A549 (cell line): ENCODE data around the gene CACNA1C. TPM values are rescaled to one million over a fixed set of nuclear protein-coding genes. Genes with fewer than 3 reads are reported as not detected.

Experiments used
- ATAC-seq, 2 experiments: fragments of 200-7000 bp in 1 of 2; fragments of >200 bp in 1 of 2; cut with Nextera tagmentation in 1 of 2; cut with Tn5 transposase in 1 of 2; 3 replicates each; pipeline versions ENCODE4 v1.8.0 to v1.9.1; 2018 to 2020; ENCODE audit warnings: mild to moderate bottlenecking in 1 of 2, moderate library complexity in 1 of 2
- CTCF ChIA-PET: fragments of 300-600 bp; sonication (Branson Sonifier 250); formaldehyde crosslinking; extraction: SDS; loops from one replicate; lab custom pipeline; 2021; ENCODE audit warnings: antibody characterized with exemption, inconsistent platforms; lab: Yijun Ruan, JAX
- POLR2A ChIA-PET: fragments of 350-600 bp; formaldehyde crosslinking; extraction: SDS; loops from one replicate; lab custom pipeline; 2021; ENCODE audit warnings: antibody characterized with exemption, inconsistent platforms; lab: Yijun Ruan, JAX
- DNase-seq, 2 experiments: peaks; one replicate each; pipeline versions ENCODE4 v3.0.0 to v3.0.0-alpha.2; 2011 to 2016; ENCODE audit warnings: low read depth in 1 of 2, low spot score in 1 of 2
- FAIRE-seq: peaks from 2 replicates; lab custom pipeline; 2011; peaks lifted over from hg19 to GRCh38; lab: Jason Lieb, UNC
- H3K27ac ChIP-seq, 2 experiments: fragments of >200 bp; sonication (Bioruptor Twin); formaldehyde crosslinking; 3 replicates each; pipeline ENCODE4 v1.5.1; 2016 to 2017
- H3K4me1 ChIP-seq: fragments of >200 bp; sonication (Bioruptor Twin); formaldehyde crosslinking; 3 replicates; pipeline ENCODE4 v1.6.1; 2016
- H3K4me2 ChIP-seq: fragments of >200 bp; sonication (Bioruptor Twin); formaldehyde crosslinking; 3 replicates; pipeline ENCODE4 v1.6.1; 2016
- H3K4me3 ChIP-seq: fragments of >200 bp; sonication (Bioruptor Twin); formaldehyde crosslinking; 3 replicates; pipeline ENCODE4 v1.5.1; 2016
- H3K9me3 ChIP-seq: fragments of >200 bp; sonication (Bioruptor Twin); formaldehyde crosslinking; 3 replicates; pipeline ENCODE4 v1.6.1; 2016
- CBX2 ChIP-seq: fragments of 200-600 bp; sonication (generic); IDR thresholded peaks from 2 replicates; pipeline ENCODE4 v1.6.1; 2016; ENCODE audit warnings: low read depth, mild to moderate bottlenecking, borderline replicate concordance
- CBX8 ChIP-seq: fragments of 200-600 bp; sonication (generic); IDR thresholded peaks from 2 replicates; pipeline ENCODE4 v1.6.1; 2016
- CHD2 ChIP-seq: fragments of 150-350 bp; IDR thresholded peaks from 2 replicates; pipeline ENCODE4 v1.6.1; 2014; ENCODE audit warnings: low read length; ENCODE audit not compliant: partially characterized antibody
- EHF ChIP-seq: fragments of 250-450 bp; sonication (Bioruptor Pico); IDR thresholded peaks from 2 replicates; pipeline ENCODE4 v1.5.0; 2020; ENCODE audit warnings: mild to moderate bottlenecking
- ELK1 ChIP-seq: fragments of 150-350 bp; IDR thresholded peaks from 2 replicates; pipeline ENCODE4 v1.6.1; 2014; ENCODE audit warnings: low read depth, mild to moderate bottlenecking, low read length
- HDAC2 ChIP-seq: fragments of 200-600 bp; sonication (generic); IDR thresholded peaks from 2 replicates; pipeline ENCODE4 v1.6.1; 2016
- HOXB13 ChIP-seq: fragments of 250-450 bp; sonication (Bioruptor Pico); IDR thresholded peaks from 2 replicates; pipeline ENCODE4 v1.5.0; 2020; ENCODE audit warnings: low read depth, mild to moderate bottlenecking, moderate library complexity
- HOXB5 ChIP-seq: fragments of 250-450 bp; sonication (Bioruptor Pico); IDR thresholded peaks from 2 replicates; pipeline ENCODE4 v1.5.0; 2020; ENCODE audit warnings: mild to moderate bottlenecking, moderate library complexity
- KDM1A ChIP-seq: fragments of 200-600 bp; sonication (generic); IDR thresholded peaks from 2 replicates; pipeline ENCODE4 v1.6.1; 2016; ENCODE audit warnings: low read depth, mild to moderate bottlenecking
- MAZ ChIP-seq: fragments of 150-350 bp; IDR thresholded peaks from 2 replicates; pipeline ENCODE4 v1.6.1; 2014; ENCODE audit warnings: antibody characterized with exemption, low read depth, low read length, borderline replicate concordance
- NR3C1 ChIP-seq: fragments of >200 bp; sonication (Bioruptor Twin); formaldehyde crosslinking; IDR thresholded peaks from 3 replicates; pipeline ENCODE4 v1.6.1; 2017
- RCOR1 ChIP-seq: fragments of 150-350 bp; IDR thresholded peaks from 2 replicates; pipeline ENCODE4 v1.6.1; 2014; ENCODE audit warnings: antibody characterized with exemption, low read length, low read depth
- USF2 ChIP-seq: fragments of 450-650 bp; IDR thresholded peaks from 2 replicates; pipeline ENCODE4 v1.6.1; 2014; ENCODE audit warnings: antibody characterized with exemption
- ZC3H11A ChIP-seq: fragments of 450-650 bp; IDR thresholded peaks from 2 replicates; pipeline ENCODE4 v1.6.1; 2014; ENCODE audit warnings: antibody characterized with exemption, mild to moderate bottlenecking
- WGBS: methylation state at CpG from one replicate; pipeline ENCODE4 v1.1.6; 2017; ENCODE audit errors: missing lambda C conversion rate; 5-methylcytosine and 5-hydroxymethylcytosine counted together
- polyA plus RNA-seq, 4 experiments: library from polyadenylated mRNA; depleted of rRNA in 3 of 4; stranded (reverse); fragments of >200 nt; fragmentation: RNase III in 1 of 4; extraction: RNeasy Plus Mini Kit Qiagen cat#74134 plus additional on column Dnase treatment in 1 of 4; gene quantifications; 2 replicates in 3 of 4; 3 replicates in 1 of 4; pipeline ENCODE4 v1.2.3, GENCODE V29; 2011 to 2017
- TF ChIP-seq, protein P1 (sequence below): IDR thresholded peaks from 2 replicates; pipeline ENCODE4 v1.6.1; 2012; ENCODE audit warnings: low read depth, borderline replicate concordance
- TF ChIP-seq, protein P2 (sequence below): fragments of 250-450 bp; sonication (Bioruptor Pico); IDR thresholded peaks from 2 replicates; pipeline ENCODE4 v1.5.0; 2021; ENCODE audit warnings: mild to moderate bottlenecking, moderate library complexity, borderline replicate concordance
- TF ChIP-seq, protein P3 (sequence below): fragments of 250-450 bp; sonication (Bioruptor Pico); IDR thresholded peaks from 2 replicates; pipeline ENCODE4 v1.5.0; 2020; ENCODE audit warnings: low read depth, mild to moderate bottlenecking, moderate library complexity

Gene CACNA1C
- polyA plus RNA-seq, 2 of the 4 experiments (the other 2 are of a cell fraction), result not detected

DNA sequence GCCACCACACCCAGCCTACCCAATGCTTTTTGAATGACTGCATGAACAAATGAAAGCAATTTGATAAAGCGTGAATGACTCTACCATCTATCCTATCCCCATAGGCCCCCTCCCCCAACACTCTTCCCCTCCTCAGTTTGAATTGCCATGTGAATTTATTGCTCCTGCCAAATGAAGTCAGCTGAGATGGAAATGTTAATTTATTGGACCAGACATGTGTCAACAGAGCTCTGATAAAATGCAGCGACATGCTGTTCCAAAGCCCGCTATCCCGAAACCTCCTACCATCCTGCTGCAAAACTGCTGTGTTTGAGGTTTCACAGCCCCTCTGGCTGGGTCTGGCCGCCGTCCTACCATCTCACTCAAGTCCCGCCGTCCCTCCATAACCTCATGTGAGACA, 360.5 kb downstream of the CACNA1C start:
- WGBS, result 64% methylated on average over 8 of the region's 8 CpGs
- ChIA-PET POLR2A (no interaction called here), CTCF (interaction anchor here (1.0 to 2.3 kb wide), 3 partner anchors 7 to 18 kb away, joined by 3 to 6 read pairs (median 4); no protein-coding TSS in a partner anchor)
- no peak overlapping the region for H3K27ac ChIP-seq
- H3K4me1 ChIP-seq, result no peaks in the 10 kb centered on the region
- H3K4me3 ChIP-seq, result no peak overlapping the region
- FAIRE-seq (no peak), DNase-seq (no peak), ATAC-seq (no peak)
- no peaks in the 10 kb centered on the region for H3K9me3 ChIP-seq
- H3K4me2 ChIP-seq, result no peak overlapping the region
- no peak for TF ChIP-seq EHF (CRISPR knock-in tag)
- no peak for TF ChIP-seq RCOR1
- no peak for TF ChIP-seq KDM1A
- TF ChIP-seq, all 56 proteins: peak for 0

- ATAC-seq (no peak), FAIRE-seq (no peak)
- ChIA-PET POLR2A (no interaction called here), CTCF (interaction anchor here (0.7 to 2.3 kb wide), 4 partner anchors 9 to 19 kb away, joined by 3 to 6 read pairs (median 4); no protein-coding TSS in a partner anchor)
- 25% methylated on average over 13 of the region's 13 CpGs for WGBS
- Histone ChIP-seq H3K4me2 (no peak overlapping the region), H3K27ac (no peak overlapping the region), H3K4me1 (no peaks in the 10 kb centered on the region)
- TF ChIP-seq KDM1A (no peak), CBX8 (no peak), HOXB13 (CRISPR knock-in tag) (no peak), HOXB5 (CRISPR knock-in tag) (no peak), ZC3H11A (no peak), USF2 (no peak), HDAC2 (no peak), CHD2 (no peak), CBX2 (no peak), MAZ (no peak), ELK1 (no peak), NR3C1 (no peak)
- TF ChIP-seq, protein P1, sequence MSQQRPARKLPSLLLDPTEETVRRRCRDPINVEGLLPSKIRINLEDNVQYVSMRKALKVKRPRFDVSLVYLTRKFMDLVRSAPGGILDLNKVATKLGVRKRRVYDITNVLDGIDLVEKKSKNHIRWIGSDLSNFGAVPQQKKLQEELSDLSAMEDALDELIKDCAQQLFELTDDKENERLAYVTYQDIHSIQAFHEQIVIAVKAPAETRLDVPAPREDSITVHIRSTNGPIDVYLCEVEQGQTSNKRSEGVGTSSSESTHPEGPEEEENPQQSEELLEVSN, result no peak
- TF ChIP-seq, protein P2, sequence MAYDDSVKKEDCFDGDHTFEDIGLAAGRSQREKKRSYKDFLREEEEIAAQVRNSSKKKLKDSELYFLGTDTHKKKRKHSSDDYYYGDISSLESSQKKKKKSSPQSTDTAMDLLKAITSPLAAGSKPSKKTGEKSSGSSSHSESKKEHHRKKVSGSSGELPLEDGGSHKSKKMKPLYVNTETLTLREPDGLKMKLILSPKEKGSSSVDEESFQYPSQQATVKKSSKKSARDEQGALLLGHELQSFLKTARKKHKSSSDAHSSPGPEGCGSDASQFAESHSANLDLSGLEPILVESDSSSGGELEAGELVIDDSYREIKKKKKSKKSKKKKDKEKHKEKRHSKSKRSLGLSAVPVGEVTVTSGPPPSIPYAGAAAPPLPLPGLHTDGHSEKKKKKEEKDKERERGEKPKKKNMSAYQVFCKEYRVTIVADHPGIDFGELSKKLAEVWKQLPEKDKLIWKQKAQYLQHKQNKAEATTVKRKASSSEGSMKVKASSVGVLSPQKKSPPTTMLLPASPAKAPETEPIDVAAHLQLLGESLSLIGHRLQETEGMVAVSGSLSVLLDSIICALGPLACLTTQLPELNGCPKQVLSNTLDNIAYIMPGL (CRISPR knock-in tag), result no peak
- TF ChIP-seq, protein P3, sequence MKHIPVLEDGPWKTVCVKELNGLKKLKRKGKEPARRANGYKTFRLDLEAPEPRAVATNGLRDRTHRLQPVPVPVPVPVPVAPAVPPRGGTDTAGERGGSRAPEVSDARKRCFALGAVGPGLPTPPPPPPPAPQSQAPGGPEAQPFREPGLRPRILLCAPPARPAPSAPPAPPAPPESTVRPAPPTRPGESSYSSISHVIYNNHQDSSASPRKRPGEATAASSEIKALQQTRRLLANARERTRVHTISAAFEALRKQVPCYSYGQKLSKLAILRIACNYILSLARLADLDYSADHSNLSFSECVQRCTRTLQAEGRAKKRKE, result no peak
- TF ChIP-seq, all 56 proteins: peak for 0
- H3K4me3 ChIP-seq, result no peak overlapping the region
- H3K9me3 ChIP-seq, result no peaks in the 10 kb centered on the region
- no peak for DNase-seq
Measured at GRCh38 chr12:2413999-2414792, 361.4 kb downstream of the CACNA1C start.
